ENCODE data around the gene PRRX2. TPM values are rescaled to one million over a fixed set of nuclear protein-coding genes. Genes with fewer than 3 reads are reported as not detected.

Gene PRRX2
- total and polyA plus RNA-seq, 2 of the 13 experiments (the other 11 are each of a cell fraction or from before 2014, with no cell fraction given) = 0.05 TPM; not detected in 1

GRCh38 chr9:129667850-129668249 lies 2.4 kb downstream of the PRRX2 start:
- Histone ChIP-seq H3K4me3 (replicated peaks in 1 of 3; ENCODE audit: insufficient read depth in 1 of 3, low read depth in 2 of 3, low read length in 3 of 3) (no peak overlapping the region), H3K27ac (ENCODE audit: extremely low read length, insufficient read depth, low read length) (no peak overlapping the region), H3K27me3 (ENCODE audit: control insufficient read depth in 1 of 2, insufficient read depth in 2 of 2, low read length in 2 of 2) (peaks cover 20 to 66% of the 10 kb centered on the region in 2 experiments), H3K9ac (ENCODE audit: insufficient read depth, low read depth, low read length) (no peak overlapping the region), H2AFZ (ENCODE audit: low read length) (no peak overlapping the region), H4K20me1 (ENCODE audit: insufficient read depth, low read length) (no peaks in the 10 kb centered on the region), H3K4me1 (ENCODE audit: insufficient read depth, low read length) (no peaks in the 10 kb centered on the region), H3K9me3 (ENCODE audit: low read length) (no peaks in the 10 kb centered on the region), H3K36me3 (replicated peaks in 1 of 2; ENCODE audit: control insufficient read depth in 1 of 2, insufficient read depth in 2 of 2, low read length in 2 of 2) (no peaks in the 10 kb centered on the region), H3K4me2 (ENCODE audit: low read depth, low read length) (no peak overlapping the region), H3K79me2 (ENCODE audit: insufficient read depth, low read length) (no peaks in the 10 kb centered on the region)
- ATAC-seq = peak; percentile 18; the same call in 2 of the 3 replicates
- FAIRE-seq = no peak
- CTCF ChIA-PET (ENCODE audit: low intra/inter-chr PET ratio, low total read pairs) = no interaction called here
- intact Hi-C loops (cut with micrococcal nuclease; ENCODE audit: unreplicated experiment) = no loop called here
- in situ Hi-C loops (cut with HindIII; ENCODE audit: extremely low pct_ligation_motif_present, low pct_unique_long_range_greater_than_20kb) = no loop called here
- POLR2A ChIA-PET = no interaction called here
- BruUV-seq (replicated peaks) = no TSS peak
- WGBS (ENCODE audit: low lambda C conversion rate) = no CpG with 5 or more reads among the region's 9 CpGs
- DNase-seq (ENCODE audit: low spot score) = no peak
- TF ChIP-seq ZNF354B (CRISPR knock-in tag; IDR thresholded peaks at IDR 0.05) (no peak), PBX3 (CRISPR knock-in tag; IDR thresholded peaks at IDR 0.05; ENCODE audit: borderline replicate concordance) (no peak), JUNB (CRISPR knock-in tag; IDR thresholded peaks at IDR 0.05; ENCODE audit: borderline replicate concordance) (no peak), ZNF674 (CRISPR knock-in tag; IDR thresholded peaks at IDR 0.05; ENCODE audit: low read depth) (no peak), REPIN1 (CRISPR knock-in tag; IDR thresholded peaks at IDR 0.05; ENCODE audit: borderline replicate concordance, low read depth) (no peak), POLR2AphosphoS5 (IDR thresholded peaks at IDR 0.05; ENCODE audit: low read depth, low read length) (no peak), PATZ1 (CRISPR knock-in tag; IDR thresholded peaks at IDR 0.05) (no peak), ZNF546 (CRISPR knock-in tag; conservative IDR thresholded peaks at IDR 0.05) (no peak), SAP130 (CRISPR knock-in tag; IDR thresholded peaks at IDR 0.05; ENCODE audit: low read depth) (no peak), TAF1 (CRISPR knock-in tag; IDR thresholded peaks at IDR 0.05) (no peak), GMEB1 (CRISPR knock-in tag; IDR thresholded peaks at IDR 0.05; ENCODE audit: borderline replicate concordance) (no peak), ZNF572 (CRISPR knock-in tag; IDR thresholded peaks at IDR 0.05) (no peak), NFATC3 (CRISPR knock-in tag; IDR thresholded peaks at IDR 0.05) (no peak), HNRNPLL (IDR thresholded peaks at IDR 0.05; ENCODE audit: low read depth, low read length, poor library complexity, severe bottlenecking) (no peak)

Measured in HepG2 (cell line).